ENCODE measurements around the gene ROPN1B.
"Not testable (repeated sequence)": the region's sequence is repeated elsewhere in the genome, so short reads cannot be mapped to it uniquely, and the experiment has no call there.

- TF ChIP-seq CTCF (conservative IDR thresholded peaks at IDR 0.05; ENCODE audit: low read depth, low read length); EZH2 (IDR thresholded peaks at IDR 0.05; ENCODE audit: borderline replicate concordance, low read depth, low read length, poor library complexity, severe bottlenecking): not testable (repeated sequence)
Measured at GRCh38 chr3:125976003-125976390, 7.0 kb downstream of the ROPN1B start.
